Mucosa of gallbladder (tissue), 1 donor: Measurements from ENCODE around the gene TIGD6. TPM values are rescaled to one million over a fixed set of nuclear protein-coding genes. Genes with fewer than 3 reads are reported as not detected.
"Not testable (repeated sequence)": the region's sequence is repeated elsewhere in the genome, so short reads cannot be mapped to it uniquely, and the experiment has no call there.

Experiments
- DNase-seq: peaks from one replicate; pipeline ENCODE4 v3.0.0-alpha.2; 2020; ENCODE audit warnings: low spot score
- total RNA-seq: library from RNA; stranded (reverse); gene quantifications from one replicate; pipeline ENCODE4 v1.2.1, GENCODE V29; 2021
- donor health status: DM: no; HTN: no; CAD: no.

The TIGD6 gene
- total RNA-seq, 1 donor from 2014 or later = 6.5 TPM

DNA sequence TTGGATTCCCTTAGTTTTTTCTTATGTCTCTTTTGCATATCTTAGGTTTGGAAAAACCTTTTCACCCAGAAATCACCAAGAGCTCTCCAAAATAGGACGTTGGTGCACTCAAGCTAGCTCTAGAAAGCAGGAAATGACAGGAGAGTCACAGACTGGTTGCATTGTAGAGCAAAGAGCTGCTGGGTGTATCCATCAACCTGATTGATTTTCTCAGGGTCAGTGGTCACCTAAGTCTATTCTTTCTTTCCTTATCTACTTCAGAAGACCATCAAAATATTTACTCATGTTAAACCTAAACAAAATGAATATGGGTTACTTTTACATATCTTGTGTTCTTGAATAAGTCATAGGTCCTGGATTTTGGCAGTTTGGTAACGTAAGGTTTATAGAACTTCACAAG lies 25.0 kb downstream of the TIGD6 start:
- no peak for DNase-seq

GRCh38 chr5:149969181-149969930 lies 31.1 kb downstream of the TIGD6 start:
- DNase-seq = no peak

DNA sequence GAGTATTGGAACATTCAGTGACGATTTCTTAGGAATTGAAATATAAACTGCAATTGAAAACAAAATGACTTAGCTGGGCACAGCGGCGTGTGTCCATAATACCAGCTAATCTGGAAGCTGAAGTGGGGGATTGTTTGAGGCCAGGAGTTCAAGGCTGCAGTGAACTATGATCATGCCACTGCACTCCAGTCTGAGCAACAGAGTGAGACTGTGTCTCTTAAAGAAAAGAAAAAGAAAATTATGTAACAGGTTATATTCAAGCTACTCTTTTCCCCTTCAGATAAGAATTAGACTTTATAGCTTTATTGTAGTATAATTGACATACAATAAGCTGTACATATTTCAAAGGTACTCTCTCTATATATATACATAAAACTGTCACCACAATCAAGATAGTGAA lies 33.5 kb downstream of the TIGD6 start:
- no peak for DNase-seq

DNA sequence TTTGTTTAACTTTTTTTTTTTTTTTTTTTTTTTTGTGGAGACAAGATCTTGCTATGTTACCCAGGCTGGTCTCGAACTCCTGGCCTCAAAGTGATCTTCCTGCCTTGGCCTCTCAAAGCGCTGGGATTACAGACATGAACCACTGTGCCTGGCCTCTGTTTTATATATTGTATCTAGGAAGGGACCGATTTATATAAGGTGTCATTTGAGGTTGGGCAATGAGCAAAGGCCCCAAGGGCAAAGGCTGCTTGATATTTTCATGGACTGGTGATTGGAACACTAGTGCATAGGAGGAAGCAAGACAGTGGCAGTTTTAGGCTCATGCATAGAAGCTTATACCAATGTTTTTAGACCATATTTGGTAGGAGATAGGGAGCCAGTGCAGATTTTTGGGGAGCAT lies 36.7 kb downstream of the TIGD6 start:
- no peak for DNase-seq

- no peak for DNase-seq
Measured at GRCh38 chr5:149962601-149963300, 37.7 kb downstream of the TIGD6 start.

DNA sequence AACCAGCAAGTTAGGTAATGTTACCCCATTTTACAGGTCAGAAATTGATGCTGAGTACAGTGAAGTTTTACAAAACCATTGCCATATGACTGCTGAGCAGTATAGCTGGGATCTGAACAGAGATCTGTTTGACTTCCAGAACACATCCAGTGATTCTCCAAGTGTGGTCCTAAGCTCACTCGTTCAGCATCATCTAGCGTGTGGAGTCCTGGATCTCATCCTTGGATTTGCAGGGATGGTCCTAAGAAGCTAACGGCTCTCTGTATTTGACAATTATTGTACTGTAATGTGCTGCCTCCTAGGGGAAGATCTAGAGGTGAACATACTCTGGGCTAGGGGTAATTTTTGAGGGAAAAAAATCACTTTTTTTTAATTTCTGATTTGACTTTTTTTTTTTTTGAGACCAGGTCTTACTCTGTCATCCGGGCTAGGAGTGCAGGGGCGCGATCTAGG lies 38.5 kb downstream of the TIGD6 start:
- DNase-seq = no peak

- no peak for DNase-seq
Measured at GRCh38 chr5:149961186-149961685, 39.2 kb downstream of the TIGD6 start.

DNA sequence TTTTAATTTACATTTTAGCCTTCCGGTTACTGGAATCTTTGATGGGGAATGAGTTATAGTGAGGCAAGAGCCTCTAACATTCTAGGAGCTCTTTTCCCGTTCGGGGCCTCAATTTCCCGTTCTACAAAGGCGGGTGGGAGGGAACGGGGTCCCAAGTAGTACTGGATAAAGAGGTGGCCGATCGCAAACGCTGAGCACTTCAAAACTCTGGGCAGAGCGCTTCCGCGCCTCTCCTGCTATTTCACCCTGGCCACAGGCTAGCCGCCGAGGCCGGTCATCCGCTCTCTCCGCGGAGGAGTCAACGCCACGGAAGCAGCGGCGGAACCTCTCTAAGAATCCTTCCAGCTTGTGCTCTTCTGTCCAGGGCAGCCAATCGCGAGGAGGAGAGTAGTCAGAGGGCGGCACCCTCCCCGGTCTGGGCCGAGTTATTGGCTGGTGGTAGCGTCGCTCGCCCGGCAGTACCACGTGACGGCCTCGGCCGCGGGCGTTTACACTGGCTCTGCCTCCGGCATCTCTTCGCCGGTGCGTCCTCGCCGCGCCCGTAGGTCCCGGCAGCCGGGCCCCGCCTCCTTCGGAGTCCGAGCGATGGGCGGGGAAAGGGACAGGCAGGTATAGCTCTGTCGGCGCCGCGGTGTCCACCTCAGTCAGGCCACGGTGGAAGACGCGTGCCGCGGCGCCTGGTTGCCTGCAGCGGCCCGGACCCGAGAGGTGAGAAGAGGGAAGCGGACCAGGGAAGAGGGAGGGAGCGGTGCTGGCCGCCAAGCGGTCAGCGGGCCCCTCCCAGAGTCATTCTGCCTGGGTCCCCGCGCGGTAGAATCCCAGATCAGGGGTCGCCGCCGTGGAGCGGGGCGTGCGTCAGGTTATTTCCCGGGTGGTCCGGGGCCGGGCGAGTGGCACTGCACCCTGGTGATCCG lies 39.9 kb downstream of the TIGD6 start, which contains the start of gene SLC26A2:
TSS of gene SLC26A2 (plus strand) at position 487 of the 914 bp plus-strand sequence. CDS start 16,895 bp downstream, outside the sequence.
- peak; percentile 98 for DNase-seq

- DNase-seq = no peak
Measured at GRCh38 chr5:149959406-149960236, 40.8 kb downstream of the TIGD6 start.

DNA sequence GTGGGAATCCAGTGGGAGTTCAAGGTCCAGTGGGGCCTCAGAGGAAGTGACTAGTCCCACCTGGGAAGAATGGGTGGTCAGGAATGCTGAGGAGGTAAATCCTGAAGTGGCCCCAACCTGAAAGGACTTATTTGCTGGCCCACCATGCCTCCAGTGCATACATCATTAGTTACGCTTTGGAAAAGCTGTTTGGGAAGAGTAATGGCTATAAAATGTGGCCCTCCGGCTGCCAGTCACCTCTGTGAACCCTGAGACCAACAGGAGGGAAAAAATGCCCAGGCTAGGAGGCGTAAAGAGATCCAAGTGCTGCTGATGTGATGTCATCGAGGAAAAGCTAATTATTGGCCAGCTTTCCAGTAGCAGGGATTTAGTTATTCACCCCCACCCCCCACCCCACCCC lies 42.6 kb downstream of the TIGD6 start:
- DNase-seq = no peak

DNA sequence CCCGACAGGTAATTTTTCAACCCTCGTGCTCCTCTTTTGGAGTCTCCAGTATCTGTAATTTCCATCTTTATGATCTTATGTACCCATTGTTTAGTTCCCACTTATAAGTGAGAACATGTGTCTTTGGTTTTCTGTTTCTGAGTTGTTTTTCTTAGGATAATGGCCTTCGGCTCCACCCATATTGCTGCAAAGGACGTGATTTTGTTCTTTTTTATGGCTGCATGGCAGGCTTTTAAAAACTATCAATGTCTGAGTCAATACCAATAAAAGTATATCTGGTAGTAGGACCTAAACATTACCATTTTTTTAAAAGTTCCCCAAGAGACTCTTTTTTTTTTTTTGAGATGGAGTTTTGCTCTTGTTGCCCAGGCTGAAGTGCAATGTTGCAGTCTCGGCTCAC lies 43.8 kb downstream of the TIGD6 start:
- DNase-seq = no peak

- DNase-seq = no peak
Measured at GRCh38 chr5:149954798-149955197, 45.7 kb downstream of the TIGD6 start.

- no peak for DNase-seq
Measured at GRCh38 chr5:149953436-149954121, 46.9 kb downstream of the TIGD6 start.

DNA sequence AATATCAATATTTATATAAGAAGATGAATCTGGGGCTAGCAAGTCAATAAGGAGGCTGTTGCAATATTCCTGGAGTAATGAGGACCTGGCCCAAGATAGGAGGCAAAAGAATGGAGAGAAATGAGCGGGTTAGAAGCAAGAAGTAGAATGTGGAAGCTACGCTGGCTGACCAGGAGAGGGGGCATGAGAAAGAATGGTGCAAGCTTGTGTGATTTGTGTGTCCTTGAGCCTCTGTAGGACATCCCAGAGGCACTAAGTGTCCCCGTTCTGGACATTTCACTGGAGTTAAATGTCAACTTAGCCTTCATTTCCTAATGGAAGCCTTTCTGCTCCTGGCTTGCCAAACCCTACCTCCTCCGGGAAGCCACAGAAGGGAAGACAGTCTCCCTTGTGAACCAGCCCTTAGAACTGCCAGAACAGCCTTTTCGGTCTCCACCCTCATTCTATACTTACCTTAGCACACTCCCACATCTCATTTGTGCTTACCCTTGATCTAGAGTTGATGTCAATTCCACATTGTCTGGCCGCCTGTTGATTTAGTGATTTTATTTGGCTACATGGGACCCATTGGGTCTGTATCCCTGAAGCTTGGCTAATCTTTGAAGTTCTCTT lies 49.2 kb downstream of the TIGD6 start:
- DNase-seq = no peak

- DNase-seq = no peak
Measured at GRCh38 chr5:149948993-149949392, 51.5 kb downstream of the TIGD6 start.

DNA sequence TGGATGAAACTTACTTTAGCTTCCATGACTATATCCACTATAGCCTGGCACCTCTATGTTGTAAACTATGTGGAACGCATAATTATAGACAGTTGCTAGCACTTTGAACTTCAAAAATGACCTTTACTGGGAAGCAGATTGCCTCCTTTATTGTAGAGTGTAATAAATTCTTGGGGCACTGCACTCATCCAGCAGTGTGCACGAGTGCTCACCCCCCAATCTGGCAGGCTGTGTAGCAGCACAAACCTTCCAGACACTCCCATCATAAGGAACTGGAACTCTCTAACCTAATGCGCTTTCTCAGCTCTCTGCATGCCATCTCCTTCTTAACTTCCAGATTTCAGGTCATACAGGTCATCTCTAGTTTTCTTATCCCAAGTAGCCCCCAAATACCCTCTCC lies 54.3 kb downstream of the TIGD6 start:
- DNase-seq = no peak

- DNase-seq = no peak
Measured at GRCh38 chr5:149944666-149945065, 55.8 kb downstream of the TIGD6 start, which contains the start of gene PDE6A. PDE6A (minus strand) TSS chr5:149944793; CDS start chr5:149944673, 120 bp downstream.

DNA sequence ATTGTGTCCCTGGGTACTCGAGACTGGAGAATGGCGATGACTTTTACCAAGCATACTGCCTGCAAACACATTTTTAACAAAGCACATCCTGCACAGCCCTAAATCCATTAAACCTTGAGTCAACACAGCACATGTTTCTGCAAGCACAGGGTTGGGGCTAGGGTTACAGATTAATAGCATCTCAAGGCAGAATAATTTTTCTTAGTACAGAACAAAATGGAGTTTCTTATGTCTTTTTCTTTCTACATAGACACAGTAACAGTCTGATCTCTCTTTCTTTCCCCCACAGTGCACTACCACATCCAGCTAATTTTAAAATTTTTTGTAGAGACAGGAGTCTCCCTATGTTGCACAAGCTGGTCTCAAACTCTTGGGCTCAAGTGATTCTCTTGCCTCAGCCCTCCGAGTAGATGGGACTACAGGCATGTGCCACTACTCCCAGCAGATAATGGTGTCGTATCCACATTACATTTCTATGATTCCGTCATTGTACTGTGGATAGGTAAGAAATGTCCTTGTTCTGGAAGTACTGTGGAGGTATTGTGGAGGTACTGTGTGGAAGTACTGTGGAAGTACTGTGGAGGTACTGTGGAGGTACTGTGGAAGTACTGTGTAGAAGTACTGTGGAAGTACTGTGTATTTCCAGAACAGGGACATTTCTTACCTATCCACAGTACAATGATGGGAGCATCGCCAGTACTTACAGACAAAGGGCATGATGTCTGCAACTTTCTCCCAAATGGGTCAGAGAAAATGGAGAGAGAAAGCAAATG lies 57.1 kb downstream of the TIGD6 start:
- DNase-seq = not testable (repeated sequence)
